IMR-90 (cell line): ENCODE results near the gene GTPBP4. TPM values are rescaled to one million over a fixed set of nuclear protein-coding genes. Genes with fewer than 3 reads are reported as not detected.

Experiments
- ATAC-seq: fragments of 200-7000 bp; cut with Tn5 transposase; 2 replicates; pipeline ENCODE4 v1.9.1; 2020; ENCODE audit warnings: low read depth, mild to moderate bottlenecking, moderate library complexity
- BruUV-seq: library from RNA; stranded (reverse); fragments of 400-500 nt; replicated peaks from 2 replicates; lab custom pipeline; 2021; lab: Mats Ljungman, UMichigan
- CTCF ChIA-PET: fragments of 300-600 bp; formaldehyde crosslinking; extraction: SDS; loops from one replicate; lab custom pipeline; 2021; ENCODE audit warnings: antibody characterized with exemption; lab: Yijun Ruan, JAX
- POLR2A ChIA-PET: fragments of 300-600 bp; sonication (Branson Sonifier 250); formaldehyde crosslinking; loops from one replicate; lab custom pipeline; 2022; ENCODE audit warnings: antibody characterized with exemption; ENCODE audit not compliant: unreplicated experiment; lab: Charles Lee
- DNase-seq: peaks from one replicate; pipeline ENCODE4 v3.0.0; 2013
- H2AFZ ChIP-seq: replicated peaks from 2 replicates; pipeline ENCODE3; 2013; ENCODE audit warnings: low read length, mild to moderate bottlenecking; ENCODE audit not compliant: poor library complexity
- H2AK5ac ChIP-seq: 2 replicates; pipeline ENCODE4 v1.6.1; 2013; ENCODE audit warnings: low read depth, low read length, inconsistent platforms
- H2AK9ac ChIP-seq: replicated peaks from 2 replicates; pipeline ENCODE3; 2013; ENCODE audit warnings: mild to moderate bottlenecking, low read depth, low read length, moderate library complexity; ENCODE audit not compliant: poor library complexity
- H2BK120ac ChIP-seq: 2 replicates; pipeline ENCODE4 v1.6.1; 2013; ENCODE audit warnings: low read depth, low read length, inconsistent platforms
- H2BK15ac ChIP-seq: 3 replicates; pipeline ENCODE4 v1.6.1; 2013; ENCODE audit warnings: low read depth, low read length, inconsistent platforms
- H2BK20ac ChIP-seq: 2 replicates; pipeline ENCODE4 v1.6.1; 2013; ENCODE audit warnings: low read depth, mild to moderate bottlenecking, inconsistent platforms, low read length, moderate library complexity
- H2BK5ac ChIP-seq: 2 replicates; pipeline ENCODE4 v1.6.1; 2013; ENCODE audit warnings: mild to moderate bottlenecking, low read depth, low read length, inconsistent platforms; ENCODE audit not compliant: poor library complexity, severe bottlenecking
- H3K14ac ChIP-seq: replicated peaks from 2 replicates; pipeline ENCODE4 v1.6.1; 2013; ENCODE audit warnings: low read depth, low read length, inconsistent platforms
- H3K18ac ChIP-seq: 2 replicates; pipeline ENCODE4 v1.6.1; 2013; ENCODE audit warnings: low read depth, low read length, control low read depth
- H3K23ac ChIP-seq: 2 replicates; pipeline ENCODE4 v1.6.1; 2013; ENCODE audit warnings: low read depth, low read length, inconsistent platforms
- H3K27ac ChIP-seq: 2 replicates; pipeline ENCODE4 v1.5.1; 2013; ENCODE audit warnings: mild to moderate bottlenecking, control low read depth, low read length; ENCODE audit not compliant: insufficient read depth
- H3K27me3 ChIP-seq: 2 replicates; pipeline ENCODE4 v1.6.1; 2013; ENCODE audit warnings: low read length; ENCODE audit not compliant: control insufficient read depth, insufficient read depth
- H3K36me3 ChIP-seq: 2 replicates; pipeline ENCODE4 v1.6.1; 2013; ENCODE audit warnings: low read length, mixed read lengths; ENCODE audit not compliant: control insufficient read depth, insufficient read depth
- H3K4ac ChIP-seq: 2 replicates; pipeline ENCODE4 v1.6.1; 2013; ENCODE audit warnings: low read depth, low read length, inconsistent platforms
- H3K4me1 ChIP-seq: 2 replicates; pipeline ENCODE4 v1.6.1; 2013; ENCODE audit warnings: low read length, mixed read lengths; ENCODE audit not compliant: control insufficient read depth, insufficient read depth
- H3K4me2 ChIP-seq: 2 replicates; pipeline ENCODE4 v1.6.1; 2013; ENCODE audit warnings: low read depth, mild to moderate bottlenecking, control low read depth, low read length, moderate library complexity
- H3K4me3 ChIP-seq: 2 replicates; pipeline ENCODE4 v1.5.1; 2013; ENCODE audit warnings: low read depth, mild to moderate bottlenecking, control low read depth, low read length, moderate library complexity; ENCODE audit not compliant: insufficient read depth
- H3K56ac ChIP-seq: 2 replicates; pipeline ENCODE4 v1.6.1; 2013; ENCODE audit warnings: low read length, inconsistent platforms; ENCODE audit not compliant: insufficient read depth; ENCODE audit errors: extremely low read depth
- H3K79me1 ChIP-seq, 2 experiments: 2 replicates each; pipeline ENCODE4 v1.6.1; 2013; ENCODE audit warnings: low read length in 2 of 2, inconsistent platforms in 1 of 2, low read depth in 1 of 2
- H3K9ac ChIP-seq: 2 replicates; pipeline ENCODE4 v1.6.1; 2013; ENCODE audit warnings: low read depth, low read length, control low read depth
- H3K9me1 ChIP-seq: 2 replicates; pipeline ENCODE4 v1.6.1; 2013; ENCODE audit warnings: low read length, inconsistent platforms; ENCODE audit not compliant: insufficient read depth
- H3K9me3 ChIP-seq: 2 replicates; pipeline ENCODE4 v1.6.1; 2013; ENCODE audit warnings: low read length; ENCODE audit not compliant: control insufficient read depth, insufficient read depth
- H4K20me1 ChIP-seq: 2 replicates; pipeline ENCODE4 v1.6.1; 2013; ENCODE audit warnings: low read length, inconsistent platforms; ENCODE audit not compliant: insufficient read depth
- H4K5ac ChIP-seq: 2 replicates; pipeline ENCODE4 v1.6.1; 2013; ENCODE audit warnings: mild to moderate bottlenecking, low read depth, low read length, control low read depth
- H4K8ac ChIP-seq, 2 experiments: 2 replicates each; pipeline ENCODE4 v1.6.1; 2013; ENCODE audit warnings: low read depth in 2 of 2, low read length in 2 of 2, control low read depth in 1 of 2, inconsistent platforms in 1 of 2
- H4K91ac ChIP-seq: 2 replicates; pipeline ENCODE4 v1.6.1; 2013; ENCODE audit warnings: low read depth, low read length, inconsistent platforms; ENCODE audit not compliant: insufficient read depth
- BHLHE40 ChIP-seq: fragments of 150-350 bp; IDR thresholded peaks from 2 replicates; pipeline ENCODE4 v1.6.1; 2016; ENCODE audit warnings: mild to moderate bottlenecking, low read depth, low read length
- CEBPB ChIP-seq: IDR thresholded peaks from 2 replicates; pipeline ENCODE4 v1.6.1; 2012; ENCODE audit warnings: low read depth, low read length, improper control_type of control experiment
- ELK1 ChIP-seq: fragments of 150-350 bp; IDR thresholded peaks from 2 replicates; pipeline ENCODE4 v1.6.1; 2016; ENCODE audit warnings: low read depth, mild to moderate bottlenecking, low read length, moderate library complexity, borderline replicate concordance
- FOS ChIP-seq: fragments of 150-350 bp; IDR thresholded peaks from 2 replicates; pipeline ENCODE4 v1.6.1; 2016; ENCODE audit warnings: low read depth, low read length
- MAFK ChIP-seq: IDR thresholded peaks from 2 replicates; pipeline ENCODE4 v1.6.1; 2012; ENCODE audit warnings: low read depth, low read length, improper control_type of control experiment
- MAZ ChIP-seq: IDR thresholded peaks from 2 replicates; pipeline ENCODE4 v1.6.1; 2012; ENCODE audit warnings: low read depth, mild to moderate bottlenecking, low read length, improper control_type of control experiment, moderate library complexity, borderline replicate concordance
- MXI1 ChIP-seq: IDR thresholded peaks from 2 replicates; pipeline ENCODE4 v1.6.1; 2012; ENCODE audit warnings: low read depth, mild to moderate bottlenecking, low read length, moderate library complexity, borderline replicate concordance
- NFE2L2 ChIP-seq: fragments of 150-350 bp; IDR thresholded peaks from 2 replicates; pipeline ENCODE4 v1.6.1; 2016; ENCODE audit warnings: low read depth, mild to moderate bottlenecking, low read length
- RAD21 ChIP-seq: IDR thresholded peaks from 2 replicates; pipeline ENCODE4 v1.6.1; 2012; ENCODE audit warnings: low read length, improper control_type of control experiment
- RFX5 ChIP-seq: IDR thresholded peaks from 2 replicates; pipeline ENCODE4 v1.8.0; 2012; ENCODE audit warnings: low read depth, mild to moderate bottlenecking, low read length, moderate library complexity
- SMC3 ChIP-seq: fragments of 150-350 bp; IDR thresholded peaks from 2 replicates; pipeline ENCODE4 v1.6.1; 2016; ENCODE audit warnings: low read depth, mild to moderate bottlenecking, antibody characterized with exemption, low read length, moderate library complexity
- USF2 ChIP-seq: fragments of 150-350 bp; IDR thresholded peaks from 2 replicates; pipeline ENCODE4 v1.6.1; 2017; ENCODE audit warnings: mild to moderate bottlenecking, antibody characterized with exemption, low read length, low read depth
- WGBS, 2 experiments: methylation state at CpG; one replicate each; pipeline versions ENCODE4 v1.1.5 to v1.1.7; 2013; ENCODE audit warnings: missing lambda C conversion rate in 2 of 2; ENCODE audit not compliant: insufficient read length in 1 of 2; ENCODE audit errors: extremely low coverage in 2 of 2; 5-methylcytosine and 5-hydroxymethylcytosine counted together
- dilution Hi-C: fragments of 300-500 bp; cut with HindIII; formaldehyde crosslinking; loops from one replicate; pipeline ENCODE4 v1.14.3; 2018; ENCODE audit warnings: low sequenced_read_pairs; ENCODE audit not compliant: unreplicated experiment
- in situ Hi-C: fragments of 300-500 bp; cut with MboI; formaldehyde crosslinking; loops from 3 replicates; pipeline ENCODE4 v1.14.3; 2019; ENCODE audit warnings: low sequenced_read_pairs, inconsistent platforms, mixed read lengths
- intact Hi-C: fragments of 100-400 bp; cut with micrococcal nuclease; formaldehyde crosslinking; loops from 2 replicates; pipeline ENCODE4 v1.10.0; 2022
- polyA plus RNA-seq, 3 experiments: library from polyadenylated mRNA; depleted of rRNA; stranded (reverse); fragments of >200 nt; gene quantifications; 2 replicates each; pipeline ENCODE4 v1.2.3, GENCODE V29; 2012; ENCODE audit warnings: low replicate concordance in 1 of 3
- total RNA-seq: library from RNA; depleted of rRNA; stranded (reverse); fragments of >200 nt; gene quantifications from 2 replicates; pipeline ENCODE4 v1.2.3, GENCODE V29; 2012

The GTPBP4 gene
- total and polyA plus RNA-seq, 2 of the 4 experiments (the other 2 are of a cell fraction) = 46.2 to 48.6 TPM

DNA sequence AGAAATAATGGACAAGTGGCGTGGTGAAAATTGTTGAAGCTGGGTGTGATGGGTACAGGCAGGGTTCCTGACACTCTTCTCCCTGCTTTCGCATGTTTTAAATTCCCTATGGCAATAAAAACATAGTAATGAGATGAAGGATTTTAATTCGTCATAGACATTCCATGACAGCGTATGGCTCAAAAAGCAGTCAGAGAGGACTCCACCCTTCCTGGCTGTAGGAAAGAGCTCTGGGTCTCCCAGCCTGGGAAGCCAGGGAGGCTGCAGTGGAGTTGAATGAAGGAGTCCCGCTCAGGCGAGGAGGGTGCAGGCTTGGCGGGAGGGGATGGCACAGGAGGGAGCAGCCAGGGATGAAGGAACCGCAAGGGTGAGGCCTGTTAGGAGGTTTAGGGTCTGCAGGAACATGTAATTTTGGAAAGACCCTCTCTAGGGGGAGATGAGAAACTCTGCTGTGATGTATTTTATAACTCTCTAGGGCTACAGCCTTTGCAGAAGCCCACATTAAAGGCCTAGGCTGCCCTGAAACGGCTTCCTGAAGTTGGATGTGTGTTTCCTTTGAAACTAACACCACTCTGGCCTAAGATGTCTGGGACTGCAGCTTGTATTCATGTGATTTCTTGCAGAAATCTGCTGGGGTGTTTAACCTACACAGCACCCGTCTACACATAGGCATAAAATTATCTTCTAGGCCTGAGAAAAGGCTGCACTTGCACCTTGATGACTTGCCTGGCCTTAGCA is 49.1 kb upstream of the GTPBP4 start:
- ATAC-seq (no peak), DNase-seq (no peak)
- Histone ChIP-seq H3K27me3 (no peaks in the 10 kb centered on the region), H2AK9ac (no peak overlapping the region), H3K14ac (no peak overlapping the region), H3K27ac (no peak overlapping the region), H3K4me1 (no peaks in the 10 kb centered on the region), H3K9ac (no peak overlapping the region), H2AFZ (no peak overlapping the region), H4K91ac (no peak overlapping the region), H3K23ac (no peak overlapping the region), H3K79me1 (no peaks in the 10 kb centered on the region), H3K36me3 (no peaks in the 10 kb centered on the region), H2BK5ac (no peak overlapping the region), H4K8ac (no peak overlapping the region), H2BK15ac (no peak overlapping the region), H2AK5ac (no peak overlapping the region), H3K4me2 (no peak overlapping the region), H2BK120ac (no peak overlapping the region), H3K4me3 (no peak overlapping the region), H3K18ac (no peak overlapping the region), H3K4ac (no peak overlapping the region), H2BK20ac (no peak overlapping the region), H3K9me1 (peaks cover 7% of the 10 kb centered on the region), H4K20me1 (no peaks in the 10 kb centered on the region), H4K5ac (no peak overlapping the region), H3K56ac (no peak overlapping the region), H3K9me3 (no peaks in the 10 kb centered on the region)
- dilution Hi-C loops = no loop called here
- no TSS peak for BruUV-seq
- intact Hi-C loops = no loop called here
- TF ChIP-seq BHLHE40 = no peak
- TF ChIP-seq FOS = no peak
- no peak for TF ChIP-seq CEBPB
- no peak for TF ChIP-seq MAFK
- TF ChIP-seq RAD21 = no peak
- TF ChIP-seq MXI1 = no peak
- TF ChIP-seq ELK1 = no peak
- TF ChIP-seq RFX5 = no peak
- TF ChIP-seq NFE2L2 = no peak
- no peak for TF ChIP-seq USF2
- no peak for TF ChIP-seq SMC3
- no peak for TF ChIP-seq MAZ
- ChIA-PET POLR2A (no interaction called here), CTCF (no interaction called here)
- WGBS, 2 experiments = no CpG with 5 or more reads among the region's 10 CpGs
- in situ Hi-C loops = no loop called here
